C4-2B (cell line): ENCODE measurements around the gene PTPRJ.

ENCODE experiments used
- H3K27ac ChIP-seq: fragments of 450-650 bp; 2 replicates; pipeline ENCODE4 v1.5.1; 2017
- ZFX ChIP-seq: fragments of 450-650 bp; IDR thresholded peaks from 2 replicates; pipeline ENCODE4 v1.6.1; 2017
- TF ChIP-seq, protein P1 (sequence below): fragments of 450-650 bp; conservative IDR thresholded peaks from 2 replicates; pipeline ENCODE4 v1.5.1; 2017; ENCODE audit warnings: mild to moderate bottlenecking

Gene PTPRJ

GRCh38 chr11:48169259-48169658, 188.9 kb downstream of the PTPRJ start:
- no peak for TF ChIP-seq ZFX
- TF ChIP-seq, protein P1, sequence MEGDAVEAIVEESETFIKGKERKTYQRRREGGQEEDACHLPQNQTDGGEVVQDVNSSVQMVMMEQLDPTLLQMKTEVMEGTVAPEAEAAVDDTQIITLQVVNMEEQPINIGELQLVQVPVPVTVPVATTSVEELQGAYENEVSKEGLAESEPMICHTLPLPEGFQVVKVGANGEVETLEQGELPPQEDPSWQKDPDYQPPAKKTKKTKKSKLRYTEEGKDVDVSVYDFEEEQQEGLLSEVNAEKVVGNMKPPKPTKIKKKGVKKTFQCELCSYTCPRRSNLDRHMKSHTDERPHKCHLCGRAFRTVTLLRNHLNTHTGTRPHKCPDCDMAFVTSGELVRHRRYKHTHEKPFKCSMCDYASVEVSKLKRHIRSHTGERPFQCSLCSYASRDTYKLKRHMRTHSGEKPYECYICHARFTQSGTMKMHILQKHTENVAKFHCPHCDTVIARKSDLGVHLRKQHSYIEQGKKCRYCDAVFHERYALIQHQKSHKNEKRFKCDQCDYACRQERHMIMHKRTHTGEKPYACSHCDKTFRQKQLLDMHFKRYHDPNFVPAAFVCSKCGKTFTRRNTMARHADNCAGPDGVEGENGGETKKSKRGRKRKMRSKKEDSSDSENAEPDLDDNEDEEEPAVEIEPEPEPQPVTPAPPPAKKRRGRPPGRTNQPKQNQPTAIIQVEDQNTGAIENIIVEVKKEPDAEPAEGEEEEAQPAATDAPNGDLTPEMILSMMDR: no peak
- H3K27ac ChIP-seq: no peak overlapping the region

- no peak overlapping the region for H3K27ac ChIP-seq
- TF ChIP-seq, protein P1: no peak
- TF ChIP-seq ZFX: no peak
Measured at GRCh38 chr11:48169717-48170116, 189.4 kb downstream of the PTPRJ start.

DNA sequence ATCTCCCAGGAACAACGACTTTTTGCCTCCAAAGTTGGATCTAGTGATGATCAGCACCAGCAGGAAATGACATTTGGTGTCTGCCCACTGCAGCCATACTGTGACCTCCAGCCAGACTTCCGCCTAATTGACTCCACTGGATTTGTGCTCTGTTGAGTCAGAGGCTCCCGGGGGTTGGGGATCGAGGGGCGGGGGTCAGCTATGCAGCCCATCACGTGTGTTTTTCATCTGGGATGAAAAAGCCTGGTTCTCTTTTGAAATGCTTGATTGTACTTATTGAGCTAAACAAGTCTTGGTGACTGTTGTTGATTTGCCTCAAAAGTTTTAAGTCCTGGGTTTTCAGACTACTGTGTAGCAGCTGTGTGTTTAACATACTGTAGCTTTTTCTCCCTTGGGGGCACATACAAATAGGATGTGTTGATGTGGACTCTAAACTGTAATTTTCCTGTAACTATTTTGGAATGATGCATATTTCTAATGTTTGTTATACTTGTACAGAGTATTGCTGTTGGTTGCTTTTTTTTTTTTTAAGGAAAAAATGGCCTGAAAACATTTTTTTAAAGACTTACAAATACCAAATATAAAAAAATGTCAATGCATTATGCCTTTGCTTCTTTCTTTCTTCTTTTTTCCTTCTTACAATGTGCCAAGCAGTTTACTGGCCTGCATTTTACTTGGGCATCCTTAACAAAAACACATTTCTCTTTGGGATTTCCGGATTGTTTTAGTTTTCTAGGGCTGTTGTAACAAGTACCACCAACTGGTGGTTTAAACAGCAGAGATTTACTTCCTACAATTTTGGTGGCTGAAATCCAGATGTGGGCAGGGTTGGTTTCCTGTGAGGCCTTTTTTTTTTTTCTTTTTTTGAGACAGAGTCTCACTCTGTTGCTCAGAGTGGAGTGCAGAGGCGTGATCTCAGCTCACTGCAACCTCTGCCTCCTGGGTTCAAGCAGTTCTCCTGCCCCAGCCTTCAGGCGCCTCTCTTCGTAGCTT, 190.2 kb downstream of the PTPRJ start:
- no peak overlapping the region for H3K27ac ChIP-seq
- TF ChIP-seq ZFX: no peak
- TF ChIP-seq, protein P1: no peak

- no peak overlapping the region for H3K27ac ChIP-seq
- TF ChIP-seq, protein P1: peak; percentile 98
- TF ChIP-seq ZFX: no peak
Measured at GRCh38 chr11:48172818-48173609, 192.7 kb downstream of the PTPRJ start.

- no peak for TF ChIP-seq ZFX
- TF ChIP-seq, protein P1: no peak
- H3K27ac ChIP-seq: no peak overlapping the region
Measured at GRCh38 chr11:48177661-48178060, 197.3 kb downstream of the PTPRJ start.

DNA sequence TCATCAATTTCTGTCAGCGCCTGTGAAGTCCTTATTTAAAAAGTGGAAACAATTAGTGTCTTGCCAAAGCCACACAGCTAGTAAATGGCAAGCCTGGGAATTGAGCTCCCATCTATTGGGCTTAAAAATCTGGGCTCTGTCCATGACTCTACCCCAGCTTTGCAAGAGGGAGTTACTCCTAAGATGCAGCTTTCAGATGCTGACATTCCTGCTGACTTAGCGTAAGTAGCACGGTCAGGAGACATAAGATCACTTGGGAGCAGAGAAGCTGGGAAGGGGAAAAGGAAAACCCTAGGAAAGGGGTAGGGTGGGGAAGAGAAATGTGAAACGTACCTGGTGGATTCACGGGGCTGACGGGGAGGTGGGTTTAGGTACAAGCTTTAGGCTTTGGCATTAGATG, 200.3 kb downstream of the PTPRJ start:
- no peak overlapping the region for H3K27ac ChIP-seq
- TF ChIP-seq, protein P1: no peak
- TF ChIP-seq ZFX: no peak
